ENCODE results near the gene COLEC12. TPM values are rescaled to one million over a fixed set of nuclear protein-coding genes. Genes with fewer than 3 reads are reported as not detected.
A peak's percentile ranks its signal among the peaks of the same experiment; 100 is the strongest.

COLEC12 gene
- total RNA-seq, 2 donors from 2014 or later, result not detected

- Mint-ChIP-seq H3K9me3 (no peaks in the 10 kb centered on the region), H3K27ac (no peak overlapping the region), H3K36me3 (no peaks in the 10 kb centered on the region)
- DNase-seq (ENCODE audit: low spot score in 2 of 2) (no peak), ATAC-seq (no peak)
Measured at GRCh38 chr18:395456-396250, 104.8 kb downstream of the COLEC12 start.

DNA sequence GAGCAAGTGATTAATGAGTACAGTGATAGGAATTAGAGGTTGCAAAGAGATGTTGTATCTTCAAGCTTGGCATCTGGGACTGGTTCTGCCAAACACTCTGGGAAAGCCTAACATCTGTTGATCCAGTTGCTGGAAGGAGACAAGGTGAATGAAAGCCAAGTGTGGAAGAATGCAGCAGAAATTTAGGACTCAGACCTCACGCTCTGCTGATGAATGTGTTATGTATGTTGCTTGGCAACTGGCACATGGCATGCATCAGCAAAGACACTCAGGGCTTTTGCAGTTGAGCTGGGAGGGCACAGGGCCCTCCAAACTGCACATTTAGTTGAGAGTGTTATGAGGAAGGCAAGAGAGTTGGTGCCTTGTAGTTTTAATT is 105.5 kb downstream of the COLEC12 start:
- no peaks in the 10 kb centered on the region for H3K9me3 Mint-ChIP-seq
- ATAC-seq (no peak), DNase-seq (ENCODE audit: low spot score in 2 of 2) (no peak)
- no peak overlapping the region for H3K27ac Mint-ChIP-seq
- H3K36me3 Mint-ChIP-seq, result no peaks in the 10 kb centered on the region

- no peaks in the 10 kb centered on the region for H3K9me3 Mint-ChIP-seq
- no peak for DNase-seq (ENCODE audit: low spot score in 2 of 2)
- no peaks in the 10 kb centered on the region for H3K36me3 Mint-ChIP-seq
- H3K27ac Mint-ChIP-seq, result no peak overlapping the region
- no peak for ATAC-seq
Measured at GRCh38 chr18:394262-394986, 106.1 kb downstream of the COLEC12 start.

DNA sequence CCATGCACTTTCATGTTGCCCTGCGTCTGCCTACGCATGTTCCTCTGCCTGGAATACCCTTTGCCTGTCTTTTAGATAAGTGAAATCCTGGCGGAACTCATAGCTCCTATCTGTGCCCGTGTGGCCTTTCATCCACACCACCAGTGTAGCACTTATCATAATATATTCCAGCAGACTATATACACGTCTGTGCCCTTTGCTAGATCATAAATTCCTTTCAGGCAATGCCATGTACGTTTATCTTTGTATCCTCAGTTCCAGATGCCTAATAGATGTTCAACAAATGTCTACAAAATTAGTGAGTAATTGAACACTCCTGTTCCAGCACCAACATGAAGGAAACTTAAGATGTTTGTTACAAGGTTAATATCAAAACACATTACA is 106.9 kb downstream of the COLEC12 start:
- H3K9me3 Mint-ChIP-seq, result no peaks in the 10 kb centered on the region
- DNase-seq (ENCODE audit: low spot score in 2 of 2) (no peak), ATAC-seq (no peak)
- H3K36me3 Mint-ChIP-seq, result no peaks in the 10 kb centered on the region
- no peak overlapping the region for H3K27ac Mint-ChIP-seq

- Mint-ChIP-seq H3K27ac (no peak overlapping the region), H3K9me3 (no peaks in the 10 kb centered on the region), H3K36me3 (no peaks in the 10 kb centered on the region)
- DNase-seq (ENCODE audit: low spot score in 2 of 2), result no peak
- no peak for ATAC-seq
Measured at GRCh38 chr18:392928-393573, 107.5 kb downstream of the COLEC12 start.

DNA sequence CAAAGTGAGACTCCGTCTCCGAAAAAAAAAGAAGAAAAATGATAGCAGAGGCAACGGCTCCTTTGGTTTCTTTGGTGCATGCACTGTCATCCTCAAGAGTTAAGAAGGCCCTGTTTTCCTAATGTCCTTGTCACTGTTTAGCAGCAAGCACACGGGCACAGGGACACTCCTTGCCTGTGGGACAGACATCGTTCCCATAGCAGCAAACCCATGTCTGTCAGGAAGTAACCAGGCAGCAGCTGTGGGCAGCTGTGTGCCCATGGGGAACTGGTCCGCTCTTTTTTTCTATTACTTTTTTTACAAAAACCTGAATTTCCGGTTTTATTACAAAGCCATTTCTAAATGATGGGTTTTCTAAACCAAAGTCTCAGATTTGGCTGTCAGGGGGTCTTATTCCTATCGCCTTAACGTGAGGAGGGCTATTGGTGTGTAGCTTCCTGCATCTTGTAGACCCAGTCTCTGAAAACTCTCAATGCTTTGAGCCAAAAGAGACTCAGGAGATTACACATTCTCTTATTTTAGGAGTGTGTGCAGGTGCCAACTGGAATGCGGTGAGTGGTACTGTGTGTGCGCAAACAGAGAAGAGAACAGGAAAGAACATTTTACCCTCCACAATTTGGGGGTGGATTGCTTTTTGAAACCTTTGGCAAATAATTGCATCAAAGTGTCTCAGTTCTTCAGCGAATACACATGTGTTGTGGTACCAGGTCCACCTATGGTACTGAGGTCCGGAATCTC is 109.6 kb downstream of the COLEC12 start:
- no peak for ATAC-seq
- H3K27ac Mint-ChIP-seq, result no peak overlapping the region
- DNase-seq (ENCODE audit: low spot score in 2 of 2), result no peak
- no peaks in the 10 kb centered on the region for H3K36me3 Mint-ChIP-seq
- no peaks in the 10 kb centered on the region for H3K9me3 Mint-ChIP-seq

- H3K27ac Mint-ChIP-seq, result no peak overlapping the region
- no peaks in the 10 kb centered on the region for H3K36me3 Mint-ChIP-seq
- ATAC-seq (peak in 1 of 2 donors; percentile 40), DNase-seq (ENCODE audit: low spot score in 2 of 2) (peak in 1 of 2 donors; percentile 3)
- no peaks in the 10 kb centered on the region for H3K9me3 Mint-ChIP-seq
Measured at GRCh38 chr18:389658-390357, 110.7 kb downstream of the COLEC12 start.

DNA sequence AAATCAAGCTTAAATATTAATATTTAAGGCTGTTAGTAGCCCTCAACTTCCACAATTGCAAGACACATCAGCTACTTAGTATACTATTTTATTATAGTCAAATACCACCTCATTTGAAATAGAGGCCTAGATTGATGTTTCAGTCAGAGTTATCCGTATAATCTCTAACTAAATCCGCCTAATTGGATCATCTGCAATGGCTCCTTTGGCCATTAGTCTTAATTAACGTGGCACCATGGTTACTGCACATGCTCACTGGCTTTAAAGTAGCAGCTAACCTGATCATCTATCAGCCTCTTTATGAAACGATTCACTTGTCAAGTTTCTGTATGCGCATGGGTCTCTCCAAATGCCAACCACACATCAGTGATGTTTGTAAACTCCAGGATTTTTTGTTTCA is 112.3 kb downstream of the COLEC12 start:
- no peaks in the 10 kb centered on the region for H3K36me3 Mint-ChIP-seq
- DNase-seq (ENCODE audit: low spot score in 2 of 2), result no peak

GRCh38 chr18:386994-387393 is 113.5 kb downstream of the COLEC12 start:
- Mint-ChIP-seq H3K27ac (no peak overlapping the region), H3K36me3 (no peaks in the 10 kb centered on the region), H3K9me3 (peaks cover 10 to 11% of the 10 kb centered on the region in 2 donors)
- no peak for ATAC-seq
- no peak for DNase-seq (ENCODE audit: low spot score in 2 of 2)

More for the DNA sequence above, 112.3 kb downstream of the COLEC12 start:
- ATAC-seq, result no peak
- no peak overlapping the region for H3K27ac Mint-ChIP-seq
- peaks cover 9 to 11% of the 10 kb centered on the region in 2 donors for H3K9me3 Mint-ChIP-seq

DNA sequence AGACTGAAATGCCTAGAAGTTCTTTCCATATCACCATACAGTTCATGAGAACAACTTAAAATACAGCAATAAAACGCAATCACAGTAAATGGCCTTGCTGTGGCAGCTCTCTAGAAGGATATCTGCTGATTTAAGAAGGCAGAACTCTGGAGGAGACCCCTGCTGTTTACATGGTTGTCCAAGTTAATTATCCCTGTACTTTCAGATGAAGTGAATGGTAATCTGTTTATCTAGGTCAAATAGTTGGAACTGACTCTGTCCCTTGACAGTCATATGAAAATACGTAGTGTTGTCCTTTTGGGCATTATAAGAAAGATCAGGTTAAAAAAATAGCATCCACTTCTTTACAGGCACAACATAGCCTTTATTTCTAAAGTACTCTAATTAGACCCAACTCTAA is 115.6 kb downstream of the COLEC12 start:
- Mint-ChIP-seq H3K27ac (no peak overlapping the region), H3K36me3 (no peaks in the 10 kb centered on the region), H3K9me3 (peaks cover 10 to 11% of the 10 kb centered on the region in 2 donors)
- no peak for DNase-seq (ENCODE audit: low spot score in 2 of 2)
- ATAC-seq, result no peak

- Mint-ChIP-seq H3K27ac (no peak overlapping the region), H3K36me3 (no peaks in the 10 kb centered on the region), H3K9me3 (peaks cover 10 to 11% of the 10 kb centered on the region in 2 donors)
- DNase-seq (ENCODE audit: low spot score in 2 of 2), result no peak
- no peak for ATAC-seq
Measured at GRCh38 chr18:383135-383534, 117.4 kb downstream of the COLEC12 start.

GRCh38 chr18:382423-382984 is 118.0 kb downstream of the COLEC12 start:
- no peak for ATAC-seq
- Mint-ChIP-seq H3K27ac (no peak overlapping the region), H3K9me3 (peaks cover 10 to 11% of the 10 kb centered on the region in 2 donors), H3K36me3 (no peaks in the 10 kb centered on the region)
- no peak for DNase-seq (ENCODE audit: low spot score in 2 of 2)

DNA sequence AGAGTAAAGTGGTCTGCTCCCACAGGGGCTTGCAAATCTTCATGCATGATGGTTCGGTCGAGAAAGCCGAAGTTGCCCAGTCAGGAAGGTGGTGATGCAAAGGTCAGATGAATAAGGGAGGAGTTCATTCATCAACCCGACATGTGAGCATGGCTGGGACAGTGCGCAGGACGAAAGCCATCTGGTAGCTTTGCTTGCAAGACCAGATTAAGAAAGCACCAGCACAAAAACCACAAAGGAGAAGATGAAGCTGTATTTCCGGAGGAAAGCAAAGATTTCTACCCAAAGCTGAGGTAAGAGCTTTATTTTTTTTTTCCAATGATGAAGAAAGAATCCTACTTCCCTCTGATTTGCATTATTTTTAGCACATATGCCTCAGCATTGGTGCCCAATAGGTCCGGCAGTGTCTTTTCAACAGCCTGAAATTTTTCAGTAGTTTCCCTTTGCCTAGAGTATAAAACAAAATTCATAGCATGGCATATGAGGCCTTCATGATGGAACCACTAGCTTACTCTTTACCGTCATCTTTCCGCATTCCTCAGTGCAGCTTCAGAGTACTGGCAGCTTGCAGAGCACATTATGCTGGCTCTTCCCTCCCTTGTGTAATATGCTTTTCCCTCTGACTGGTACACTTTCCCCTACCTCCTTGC is 120.7 kb downstream of the COLEC12 start:
- ATAC-seq, result no peak
- Mint-ChIP-seq H3K9me3 (peaks cover 10 to 11% of the 10 kb centered on the region in 2 donors), H3K36me3 (no peaks in the 10 kb centered on the region), H3K27ac (no peak overlapping the region)
- DNase-seq (ENCODE audit: low spot score in 2 of 2), result no peak

- no peak for ATAC-seq
Measured at GRCh38 chr18:378079-378478, 122.4 kb downstream of the COLEC12 start.

DNA sequence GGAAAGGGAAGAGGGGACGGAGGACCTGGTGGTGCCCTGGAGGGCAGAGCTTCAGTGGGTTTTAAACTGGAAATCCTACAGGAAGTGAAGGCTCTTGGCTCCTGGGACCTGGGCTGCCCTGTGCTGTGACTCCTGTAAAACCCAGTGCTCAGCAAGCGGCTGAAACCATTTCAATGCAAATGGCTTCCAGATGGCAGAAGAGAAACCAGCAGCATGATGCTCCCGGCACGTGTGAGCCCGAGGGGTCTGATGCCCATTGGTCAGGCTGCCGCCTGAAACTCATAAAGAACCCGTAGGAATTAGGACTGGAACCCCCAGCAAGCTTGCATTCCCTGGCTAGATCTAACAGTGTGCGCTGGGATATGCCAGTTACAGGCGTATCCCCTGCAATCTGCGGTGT is 123.4 kb downstream of the COLEC12 start:
- no peaks in the 10 kb centered on the region for H3K9me3 Mint-ChIP-seq
- DNase-seq (ENCODE audit: low spot score in 2 of 2), result no peak
- H3K36me3 Mint-ChIP-seq, result no peaks in the 10 kb centered on the region
- no peak for ATAC-seq
- no peak overlapping the region for H3K27ac Mint-ChIP-seq

More at GRCh38 chr18:378079-378478, 122.4 kb downstream of the COLEC12 start:
- H3K9me3 Mint-ChIP-seq, result no peaks in the 10 kb centered on the region
- no peaks in the 10 kb centered on the region for H3K36me3 Mint-ChIP-seq
- H3K27ac Mint-ChIP-seq, result no peak overlapping the region
- no peak for DNase-seq (ENCODE audit: low spot score in 2 of 2)

All from activated naive CD4-positive, alpha-beta T cell treated with anti-CD3 and anti-CD28 coated beads, Interleukin-2, amount 50 U/mL, for 72 hours (primary cell).